NAMALWA (cell line): Measurements from ENCODE around the gene SMG5.

Source experiments
- DNase-seq: peaks from one replicate; pipeline ENCODE4 v3.0.0-alpha.2; 2015; ENCODE audit warnings: low spot score

The SMG5 gene

GRCh38 chr1:156279837-156280236, 2.8 kb downstream of the SMG5 start:
- no peak for DNase-seq

DNA sequence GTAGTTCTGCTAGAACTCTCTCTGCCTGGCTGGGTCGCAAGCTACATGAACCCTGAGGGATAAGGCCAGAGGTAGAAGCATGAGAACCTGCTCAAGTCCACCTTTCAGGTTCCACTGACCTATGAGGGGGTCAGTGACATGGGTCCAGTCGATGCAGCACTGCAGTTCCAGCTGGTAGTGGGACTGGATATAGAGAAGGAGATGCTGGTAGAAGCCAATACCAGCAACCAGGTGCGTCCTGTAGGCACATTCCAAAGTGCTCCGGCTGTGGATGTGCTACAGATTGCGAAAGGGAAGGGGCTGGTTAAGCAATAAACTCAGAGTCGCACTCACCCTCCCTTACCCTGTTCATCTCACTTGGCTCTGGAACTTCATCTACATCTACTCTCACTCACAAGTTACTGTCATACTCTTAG, 5.7 kb downstream of the SMG5 start:
- no peak for DNase-seq

- no peak for DNase-seq
Observed at GRCh38 chr1:156276532-156276931, 6.1 kb downstream of the SMG5 start.

DNA sequence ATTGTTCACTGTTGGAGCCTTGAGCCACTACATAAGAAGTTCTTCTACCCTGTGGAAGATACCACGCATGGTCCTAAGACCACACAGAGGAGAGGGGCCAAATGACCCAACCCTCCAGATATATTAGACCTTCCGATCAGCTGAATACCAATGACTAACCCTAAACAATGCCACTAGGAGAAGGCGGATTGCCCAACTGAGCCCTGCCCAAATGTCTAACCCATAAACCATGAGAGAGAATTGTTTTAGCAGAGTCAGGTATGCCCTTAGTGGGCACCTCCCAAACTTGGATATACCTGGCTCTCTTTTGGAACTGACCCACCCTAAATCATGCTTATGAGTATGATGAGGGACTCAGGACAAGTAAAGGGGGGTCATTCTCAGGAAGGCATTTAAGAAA, 12.3 kb downstream of the SMG5 start:
- no peak for DNase-seq

DNA sequence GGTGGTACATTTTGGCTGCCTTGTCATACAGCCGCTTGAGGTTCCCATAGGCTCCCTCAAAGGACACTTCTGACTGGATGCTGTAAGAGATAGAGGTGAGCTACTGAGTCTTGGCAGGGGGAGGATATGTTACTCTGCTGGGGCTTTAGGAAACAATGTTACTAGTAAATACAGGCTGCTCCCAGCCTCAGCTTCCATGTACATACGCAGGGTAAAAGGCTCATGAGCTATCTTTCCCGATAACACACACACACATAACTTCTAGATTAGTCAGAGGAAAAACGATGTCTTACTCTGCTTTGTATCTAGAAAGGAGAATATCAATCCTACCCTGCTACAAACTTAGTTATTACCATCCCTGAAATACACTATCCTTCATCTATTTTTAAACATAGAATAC, 14.3 kb downstream of the SMG5 start:
- no peak for DNase-seq

DNA sequence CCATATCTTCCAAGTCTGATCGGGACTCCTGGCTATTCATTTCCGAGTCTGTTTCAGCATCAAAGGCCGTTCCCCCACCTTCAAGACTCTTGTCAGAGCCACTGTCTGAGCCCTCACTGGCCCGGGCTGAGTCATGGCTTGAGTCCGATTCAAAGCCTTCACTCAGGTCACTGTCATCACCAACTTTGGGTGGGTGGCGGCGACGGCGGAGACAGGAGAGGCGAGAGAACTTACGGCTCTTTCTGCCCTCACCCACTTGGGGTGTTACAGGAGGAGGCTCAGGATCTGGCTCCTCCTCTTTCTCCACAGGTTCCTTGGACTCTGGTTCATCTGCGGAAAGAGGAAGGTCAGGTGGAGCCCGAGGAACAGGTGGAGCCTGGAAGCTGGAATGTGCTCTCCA, 16.6 kb downstream of the SMG5 start:
- no peak for DNase-seq

GRCh38 chr1:156263288-156263655, 19.4 kb downstream of the SMG5 start:
- no peak for DNase-seq

DNA sequence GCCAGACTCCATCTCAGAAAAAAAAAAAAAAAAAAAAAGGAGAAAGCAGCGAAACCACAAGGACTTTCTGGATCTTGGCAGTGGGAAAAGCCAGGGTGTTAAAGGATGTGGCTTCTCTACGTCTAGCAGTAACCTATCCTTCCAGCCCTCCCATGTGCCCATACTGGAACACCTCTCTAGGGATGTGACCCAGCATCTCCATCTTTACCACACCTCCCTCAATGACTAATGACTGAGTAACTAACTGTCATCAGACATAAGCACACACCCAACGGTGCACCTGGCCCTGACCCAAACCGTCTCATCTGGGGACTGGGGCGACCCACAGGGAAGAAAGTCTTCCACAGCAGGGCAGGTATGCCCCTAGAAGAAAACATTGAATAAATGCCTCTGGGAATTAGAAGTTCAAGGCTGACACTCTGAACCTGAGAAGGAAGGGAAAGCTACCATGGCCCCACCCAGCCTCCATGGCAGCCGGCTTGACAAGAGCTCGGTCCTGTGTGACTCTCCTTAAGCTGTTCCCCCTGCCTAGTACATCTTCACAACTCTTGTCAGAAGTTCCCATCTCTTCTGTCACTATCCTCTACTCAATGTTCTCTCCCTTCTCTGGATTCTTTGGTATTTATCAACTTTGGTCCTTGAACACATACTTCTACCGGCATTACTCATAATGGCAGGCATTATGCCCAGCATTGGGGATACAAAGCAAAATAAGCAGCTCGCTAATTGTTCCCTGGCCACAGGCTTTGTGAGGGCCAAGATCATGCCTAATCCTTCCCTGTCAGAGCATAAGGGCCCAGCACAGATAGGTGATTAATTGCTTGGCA, 20.0 kb downstream of the SMG5 start:
- no peak for DNase-seq

GRCh38 chr1:156260896-156261295, 21.7 kb downstream of the SMG5 start:
- no peak for DNase-seq

GRCh38 chr1:156259805-156260204, 22.8 kb downstream of the SMG5 start:
- no peak for DNase-seq

DNA sequence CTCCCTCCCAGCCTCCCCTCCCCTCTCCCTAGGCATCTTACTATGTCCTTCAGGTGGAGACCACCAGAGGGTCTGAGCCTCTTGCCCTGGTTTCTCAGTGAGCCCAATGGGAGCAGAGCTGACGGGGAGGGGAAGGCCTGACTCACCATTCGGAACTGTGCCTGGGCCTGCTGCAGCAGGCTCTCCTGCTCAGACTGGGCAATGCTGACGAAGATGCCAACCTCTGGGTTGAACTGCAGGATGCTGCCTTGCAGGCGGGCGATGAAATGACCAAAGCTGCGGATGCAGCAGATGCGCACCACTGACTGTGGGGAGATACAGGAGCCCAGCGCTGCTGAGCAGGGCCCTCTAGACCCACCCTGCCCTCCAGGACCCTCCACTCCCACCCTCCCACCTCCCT, 23.8 kb downstream of the SMG5 start:
- no peak for DNase-seq

DNA sequence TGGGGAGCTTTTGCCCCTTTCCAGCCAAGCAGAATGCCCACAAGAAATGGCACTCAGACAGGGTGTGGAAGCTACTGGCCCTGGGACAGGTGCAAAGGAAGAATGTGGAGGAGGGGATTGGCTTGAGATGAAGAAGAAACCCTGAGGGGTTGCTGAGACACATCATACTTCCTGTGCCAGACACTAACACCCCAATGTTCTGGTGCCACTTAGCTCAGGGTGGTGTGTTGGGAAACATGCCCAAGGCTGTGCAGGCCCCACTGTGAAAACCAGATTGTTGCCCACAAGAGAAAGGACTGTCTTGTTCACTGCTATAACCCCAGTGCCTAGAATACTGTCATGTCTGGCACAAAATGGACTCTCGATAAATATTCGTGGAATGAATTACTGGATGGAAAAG, 24.9 kb downstream of the SMG5 start:
- no peak for DNase-seq

- DNase-seq, result no peak
Observed at GRCh38 chr1:156253634-156254033, 29.0 kb downstream of the SMG5 start.

GRCh38 chr1:156251527-156251926, 31.1 kb downstream of the SMG5 start:
- DNase-seq, result no peak

GRCh38 chr1:156249593-156249992, 33.0 kb downstream of the SMG5 start:
- no peak for DNase-seq

DNA sequence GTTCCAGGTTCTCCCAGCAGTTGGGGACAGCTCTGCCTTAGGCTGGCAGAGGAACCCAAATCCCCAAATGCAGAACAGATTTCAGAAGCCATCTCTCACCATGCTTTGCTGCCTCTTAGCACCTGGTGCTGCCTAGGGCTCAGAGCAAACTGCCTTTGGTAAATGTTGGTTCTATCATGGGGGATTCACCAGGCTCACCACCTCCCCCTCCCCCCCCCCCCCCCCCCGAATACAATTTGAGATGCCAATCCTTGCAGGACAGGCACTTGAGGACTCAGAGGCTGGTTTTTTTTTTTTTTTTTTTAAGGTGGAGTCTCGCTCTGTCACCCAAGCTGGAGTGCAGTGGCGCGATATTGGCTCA, 34.3 kb downstream of the SMG5 start:
- no peak for DNase-seq

GRCh38 chr1:156247460-156248322, 34.9 kb downstream of the SMG5 start, which contains the start of gene PAQR6:
TSS of gene PAQR6 (minus strand) at chr1:156248056. CDS start at chr1:156246731, 1,325 bp downstream.
- DNase-seq, result no peak

GRCh38 chr1:156246781-156247459, 35.7 kb downstream of the SMG5 start:
- DNase-seq, result no peak

- DNase-seq, result no peak
Observed at GRCh38 chr1:156246241-156246780, 36.3 kb downstream of the SMG5 start.

DNA sequence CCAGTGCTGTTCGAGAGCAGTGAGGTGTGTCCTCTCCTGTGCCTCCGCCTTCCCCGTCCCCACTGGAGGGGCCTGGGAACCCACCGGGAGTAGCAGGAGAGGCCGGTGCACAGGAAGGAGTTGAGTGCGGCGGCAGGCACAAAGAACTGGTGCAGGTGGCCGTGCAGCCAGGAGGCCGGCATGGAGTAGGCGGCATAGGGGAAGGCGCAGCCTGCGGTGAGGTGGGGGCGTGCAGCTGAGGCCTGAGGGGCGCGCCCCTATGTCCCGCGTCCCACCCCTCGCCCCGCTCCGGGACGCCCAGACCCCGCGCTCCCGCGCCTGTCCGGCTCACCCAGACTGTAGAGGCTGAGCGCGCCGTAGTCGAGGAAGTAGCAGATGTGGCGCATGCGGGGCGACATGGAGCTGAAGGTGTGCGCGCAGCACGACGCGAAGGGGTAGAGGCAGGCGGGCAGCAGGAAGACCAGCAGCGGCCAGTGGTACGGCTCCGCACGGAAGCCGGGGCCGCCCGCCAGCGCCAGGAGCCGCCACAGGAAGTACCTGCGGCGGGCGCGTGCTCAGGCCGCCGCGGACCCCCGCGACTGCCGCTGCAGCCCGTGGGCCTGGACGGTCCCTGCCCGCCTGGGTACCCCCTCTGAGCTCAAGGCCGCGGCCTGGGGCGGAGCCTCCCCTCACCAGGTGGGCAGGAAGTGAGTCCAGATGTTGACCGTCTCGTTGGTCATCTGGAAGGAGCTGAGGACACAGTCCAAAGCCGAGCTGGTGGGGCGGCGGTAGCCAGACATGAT, 37.0 kb downstream of the SMG5 start:
- no peak for DNase-seq

- DNase-seq, result no peak
Observed at GRCh38 chr1:156244712-156245111, 37.9 kb downstream of the SMG5 start.

DNA sequence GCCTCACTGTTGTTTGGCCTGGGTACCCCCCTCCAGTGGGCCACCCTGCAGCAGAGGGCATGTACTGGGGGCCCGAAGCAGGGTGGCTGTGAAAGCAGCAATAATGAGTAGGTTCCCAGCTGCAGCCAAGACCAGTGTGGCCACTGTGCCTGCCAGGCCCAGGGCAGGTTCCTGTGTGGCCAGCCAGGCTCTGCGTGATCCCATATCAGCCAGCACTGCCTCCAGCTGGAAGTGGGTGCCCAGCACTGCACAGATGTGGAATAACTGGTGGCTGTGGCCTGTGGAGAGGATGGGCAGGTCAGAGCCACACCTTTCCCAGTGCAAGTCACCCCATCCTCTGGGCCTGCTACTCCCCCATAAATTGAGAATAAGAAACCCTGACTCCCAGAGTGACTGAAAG, 38.5 kb downstream of the SMG5 start:
- no peak for DNase-seq
